ENCODE data around the gene ZNF75A.
A peak's percentile ranks its signal among the peaks of the same experiment; 100 is the strongest.

Gene ZNF75A

DNA sequence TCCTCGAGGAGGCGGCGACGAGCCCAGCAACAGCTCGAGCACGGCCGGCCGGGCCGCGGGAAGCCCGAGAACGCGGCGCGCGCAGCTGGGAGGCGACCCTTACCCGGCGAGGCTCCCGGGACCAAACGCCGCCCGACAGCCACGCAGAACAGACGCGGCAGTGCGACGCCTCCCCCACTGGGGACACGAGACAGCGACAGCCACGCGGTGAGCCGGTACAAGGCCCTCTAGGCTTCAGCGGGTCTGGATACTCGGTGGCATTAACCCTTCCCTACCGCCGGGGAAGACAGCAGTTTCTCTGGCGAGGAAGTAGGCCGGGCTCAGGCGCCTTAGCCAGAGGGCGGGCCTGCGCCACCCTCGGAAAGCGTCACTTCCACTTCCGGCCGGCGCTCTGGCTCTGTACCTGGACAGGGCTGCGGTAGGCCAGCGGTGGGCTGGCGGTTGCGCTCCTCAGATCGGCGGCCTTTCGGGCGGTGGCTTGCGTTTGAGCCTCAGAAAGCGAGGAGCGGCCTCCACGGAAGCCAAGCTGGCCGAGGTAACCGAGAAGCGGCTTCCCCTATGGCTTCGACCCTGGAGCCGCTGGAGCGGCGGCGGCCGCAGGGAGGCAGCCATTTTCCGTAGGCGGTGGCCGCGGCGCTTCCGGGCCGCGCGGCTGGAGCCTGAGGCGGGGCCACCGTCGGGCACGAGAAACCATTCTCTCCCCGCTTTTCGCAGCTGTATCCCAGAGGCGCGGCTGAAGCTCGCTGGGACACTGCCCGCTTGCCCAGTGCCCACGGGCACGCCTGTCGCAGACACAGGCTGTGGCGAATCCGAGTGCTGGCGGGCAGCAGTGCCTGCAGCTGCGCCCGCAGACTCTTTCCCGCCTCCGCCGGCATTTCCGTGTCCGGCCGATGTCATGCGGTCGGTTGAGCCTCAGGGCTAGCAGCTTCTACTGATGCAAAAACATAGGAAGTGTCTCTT is at the start of gene ZNF75A, which contains the start of gene TIGD7:
ZNF75A (plus strand) TSS at position 389 of the 960 bp plus-strand sequence. CDS start 2,932 bp downstream, outside the sequence.
TIGD7 (minus strand) TSS at position 322 of the 960 bp plus-strand sequence. CDS start 4,816 bp downstream, outside the sequence.
- H3K4me3 ChIP-seq (ENCODE audit: low read depth, low read length): peak within 1 kb of the TSS; percentile 85
- DNase-seq (ENCODE audit: low read depth): peak; percentile 75
- TF ChIP-seq, protein P1, sequence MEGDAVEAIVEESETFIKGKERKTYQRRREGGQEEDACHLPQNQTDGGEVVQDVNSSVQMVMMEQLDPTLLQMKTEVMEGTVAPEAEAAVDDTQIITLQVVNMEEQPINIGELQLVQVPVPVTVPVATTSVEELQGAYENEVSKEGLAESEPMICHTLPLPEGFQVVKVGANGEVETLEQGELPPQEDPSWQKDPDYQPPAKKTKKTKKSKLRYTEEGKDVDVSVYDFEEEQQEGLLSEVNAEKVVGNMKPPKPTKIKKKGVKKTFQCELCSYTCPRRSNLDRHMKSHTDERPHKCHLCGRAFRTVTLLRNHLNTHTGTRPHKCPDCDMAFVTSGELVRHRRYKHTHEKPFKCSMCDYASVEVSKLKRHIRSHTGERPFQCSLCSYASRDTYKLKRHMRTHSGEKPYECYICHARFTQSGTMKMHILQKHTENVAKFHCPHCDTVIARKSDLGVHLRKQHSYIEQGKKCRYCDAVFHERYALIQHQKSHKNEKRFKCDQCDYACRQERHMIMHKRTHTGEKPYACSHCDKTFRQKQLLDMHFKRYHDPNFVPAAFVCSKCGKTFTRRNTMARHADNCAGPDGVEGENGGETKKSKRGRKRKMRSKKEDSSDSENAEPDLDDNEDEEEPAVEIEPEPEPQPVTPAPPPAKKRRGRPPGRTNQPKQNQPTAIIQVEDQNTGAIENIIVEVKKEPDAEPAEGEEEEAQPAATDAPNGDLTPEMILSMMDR (IDR thresholded peaks at IDR 0.05; ENCODE audit: low read depth, low read length, missing control alignments): no peak

DNA sequence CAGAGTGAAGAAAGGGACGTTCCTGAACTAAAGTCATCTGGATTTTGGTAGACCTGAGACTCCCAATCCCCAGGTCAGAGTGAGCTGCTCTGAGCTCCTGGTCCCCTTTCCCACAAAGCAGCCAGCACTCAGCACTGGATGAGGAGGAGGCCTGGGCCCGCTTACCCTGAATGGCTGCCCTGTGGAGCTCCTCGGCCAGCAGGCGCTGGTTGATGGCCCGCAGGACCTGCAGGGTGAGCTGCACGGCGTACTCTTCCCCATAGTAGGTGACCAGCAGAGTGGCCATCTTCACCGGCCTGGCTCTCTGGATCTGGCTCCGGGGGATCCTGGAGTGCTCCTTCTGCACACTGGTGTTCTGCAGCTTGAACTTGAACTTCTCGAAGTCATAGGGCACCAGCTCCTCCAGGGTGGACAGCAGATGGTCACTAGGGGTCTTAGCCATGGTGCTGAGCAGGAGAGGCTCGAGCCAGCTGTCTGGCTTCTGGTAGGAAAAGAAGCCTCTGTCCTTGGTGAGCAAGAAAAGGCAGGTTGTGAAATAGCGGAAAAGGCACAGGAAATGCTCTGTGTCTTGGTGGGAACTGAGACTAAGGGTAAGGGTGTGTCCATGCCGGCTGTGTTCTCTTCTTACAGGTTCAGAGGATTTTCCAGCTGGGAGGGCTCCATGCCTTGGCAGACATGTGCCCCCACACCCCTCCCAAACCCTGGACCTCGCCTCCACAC is 49.0 kb upstream of the ZNF75A start, which contains the start of gene MEFV:
MEFV (minus strand) TSS at position 488 of the 720 bp plus-strand sequence; CDS start at position 442, 46 bp downstream.
- no peak within 1 kb of the TSS for H3K4me3 ChIP-seq (ENCODE audit: low read depth, low read length)
- TF ChIP-seq, protein P1 (IDR thresholded peaks at IDR 0.05; ENCODE audit: low read depth, low read length, missing control alignments): no peak
- DNase-seq (ENCODE audit: low read depth): no peak

DNA sequence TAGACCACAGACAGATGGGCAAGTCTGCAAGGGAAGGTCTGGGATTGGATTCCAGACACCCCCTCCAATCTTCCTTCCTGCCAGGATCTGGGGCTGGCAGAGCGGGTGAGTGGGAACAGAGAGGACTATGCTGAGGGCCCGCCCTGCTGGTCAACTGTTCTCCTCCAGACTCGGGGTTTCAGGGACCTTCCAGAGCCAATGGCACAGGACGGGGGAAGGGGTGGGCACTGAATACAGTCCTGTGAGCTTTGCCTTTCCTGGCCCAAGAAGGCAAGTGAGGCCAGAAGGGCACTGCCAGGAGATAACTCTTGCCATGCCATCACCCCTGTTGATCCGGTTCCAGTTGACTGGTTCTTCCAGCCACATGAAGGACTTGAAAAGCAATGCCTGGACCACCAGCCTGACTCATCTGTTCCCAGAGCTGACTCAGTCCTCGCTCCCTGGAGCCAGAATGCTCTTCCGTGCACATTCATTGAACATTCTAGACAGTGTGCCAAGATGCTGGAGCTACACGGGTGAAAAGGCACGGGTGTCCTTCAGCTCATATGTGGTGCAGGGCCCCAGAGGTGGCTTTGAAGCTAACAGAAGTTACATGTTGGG is 48.3 kb upstream of the ZNF75A start:
- no peak for DNase-seq (ENCODE audit: low read depth)
- no peak overlapping the region for H3K4me3 ChIP-seq (ENCODE audit: low read depth, low read length)
- TF ChIP-seq, protein P1 (IDR thresholded peaks at IDR 0.05; ENCODE audit: low read depth, low read length, missing control alignments): no peak

DNA sequence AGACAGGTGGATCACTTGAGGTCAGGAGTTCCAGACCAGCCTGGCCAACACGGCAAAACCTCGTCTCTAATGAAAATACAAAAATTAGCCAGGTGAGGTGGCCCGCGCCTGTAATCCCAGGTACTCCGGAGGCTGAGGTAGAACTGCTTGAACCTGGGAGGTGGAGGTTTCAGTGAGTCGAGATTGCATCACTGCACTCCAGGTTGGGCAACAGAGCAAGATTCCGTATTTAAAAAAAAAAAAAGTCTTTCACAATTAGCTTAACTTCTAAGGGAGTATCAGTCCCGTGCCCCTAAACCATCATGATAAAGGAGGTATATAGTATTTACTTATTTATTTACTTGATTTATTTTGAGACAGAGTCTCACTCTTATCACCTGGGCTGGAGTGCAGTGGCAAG is 45.5 kb upstream of the ZNF75A start:
- TF ChIP-seq, protein P1 (IDR thresholded peaks at IDR 0.05; ENCODE audit: low read depth, low read length, missing control alignments): no peak
- DNase-seq (ENCODE audit: low read depth): no peak

DNA sequence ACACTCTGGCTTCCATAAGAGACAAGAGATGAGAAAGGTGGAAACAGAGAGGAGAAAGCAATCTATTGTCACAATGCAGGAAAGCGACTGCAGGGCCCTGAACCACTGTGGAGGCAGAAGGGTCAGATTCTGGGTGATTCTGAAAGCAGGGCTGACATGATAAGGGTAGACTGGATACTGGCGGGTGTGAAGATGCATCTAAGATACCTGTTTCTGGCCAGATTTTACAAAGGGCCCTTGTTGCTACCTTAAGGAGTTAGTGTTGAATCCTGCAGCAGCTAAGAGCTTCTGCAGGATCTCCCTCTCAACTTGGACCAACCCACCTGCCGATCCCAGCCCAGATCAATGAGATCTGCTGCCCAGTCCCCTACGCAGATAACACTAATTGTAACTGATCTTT is 42.8 kb upstream of the ZNF75A start:
- H3K4me3 ChIP-seq (ENCODE audit: low read depth, low read length): no peak overlapping the region
- TF ChIP-seq, protein P1 (IDR thresholded peaks at IDR 0.05; ENCODE audit: low read depth, low read length, missing control alignments): no peak
- DNase-seq (ENCODE audit: low read depth): no peak

More for the DNA sequence above, 45.5 kb upstream of the ZNF75A start:
- no peak overlapping the region for H3K4me3 ChIP-seq (ENCODE audit: low read depth, low read length)

DNA sequence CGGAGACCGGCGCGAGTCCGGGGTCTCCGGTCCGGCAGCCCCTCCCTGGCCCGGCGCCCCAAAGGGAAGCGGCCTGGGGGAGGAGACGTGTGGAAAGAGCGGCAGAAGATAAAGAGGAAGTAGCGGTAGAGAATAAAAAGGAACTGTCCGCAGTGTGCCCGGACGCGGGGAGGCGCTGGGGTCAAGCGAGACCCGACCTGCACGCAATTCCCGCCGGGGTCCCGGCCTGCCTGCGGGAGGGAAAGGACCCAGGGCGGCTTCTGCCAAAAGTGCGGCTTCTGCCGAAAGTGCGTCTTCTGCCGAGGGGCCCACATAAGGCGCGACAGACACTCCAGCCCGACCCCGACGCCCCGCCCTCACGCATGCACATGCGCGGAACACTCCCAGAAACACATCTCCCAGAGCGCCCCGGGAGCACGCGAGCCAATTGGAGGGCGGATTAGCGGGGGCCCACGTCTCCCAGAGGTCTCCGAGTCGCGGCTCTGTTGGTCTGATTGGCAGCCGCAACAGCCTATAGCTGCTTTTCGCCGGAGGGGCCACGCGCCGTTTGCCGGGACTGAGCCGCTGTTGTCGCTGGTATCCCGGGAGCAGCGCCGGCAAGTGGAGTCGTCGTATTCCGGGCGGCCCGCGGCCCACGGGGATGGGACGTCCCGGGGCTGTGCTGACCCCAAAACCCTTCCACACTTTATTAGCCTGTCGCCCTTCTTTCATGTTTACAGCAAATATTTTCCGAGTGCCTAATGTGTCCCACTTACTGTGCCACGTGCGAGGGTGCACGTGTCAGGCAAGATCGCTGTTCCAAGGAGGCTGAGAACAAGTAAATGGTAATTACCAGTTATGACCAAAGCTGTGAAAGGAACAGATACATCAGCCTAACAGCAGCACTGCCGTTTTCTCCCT is 40.9 kb upstream of the ZNF75A start:
- TF ChIP-seq, protein P1 (IDR thresholded peaks at IDR 0.05; ENCODE audit: low read depth, low read length, missing control alignments): peak; percentile 43
- H3K4me3 ChIP-seq (ENCODE audit: low read depth, low read length): peak overlapping the region; percentile 63
- peak; percentile 90 for DNase-seq (ENCODE audit: low read depth)
